Head of caudate nucleus (tissue), 42 donors: ENCODE data around the gene RNF212B.

ENCODE experiments used
- DNase-seq, 42 donors: peaks; one replicate each; pipeline versions ENCODE4 v3.0.0 to v3.0.0-alpha.2; 2020 to 2021; ENCODE audit warnings: mixed read lengths in 7 of 42
- intact Hi-C: fragments of 100-400 bp; cut with DNase I; formaldehyde crosslinking; loops from one replicate; pipeline ENCODE4 v1.15.0; 2022

The RNF212B gene

DNA sequence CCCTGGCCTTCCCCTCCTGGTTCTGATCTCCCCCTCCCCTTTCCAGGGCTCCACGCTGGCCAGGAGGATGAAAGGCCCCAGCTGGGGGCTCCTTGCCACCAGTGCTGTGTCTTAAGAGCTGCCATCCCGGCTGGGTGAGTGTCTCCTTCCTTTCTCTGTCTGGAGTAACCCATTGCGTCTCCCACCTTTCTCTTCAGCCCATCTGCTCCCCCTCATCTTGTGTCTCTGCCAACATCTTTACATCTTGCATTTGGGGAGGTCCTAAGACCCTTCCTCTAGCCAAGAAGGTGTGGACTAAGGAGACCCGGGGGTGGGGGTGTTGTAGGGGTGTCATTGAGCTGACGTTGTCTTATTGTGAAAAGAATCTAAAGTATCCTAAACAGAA lies 69.4 kb downstream of the RNF212B start:
- peak in 1 of 42 donors; percentile 52 for DNase-seq
- intact Hi-C loops, result loop anchor here (10.0 kb wide), 1 partner anchor 212 kb away; the partner anchor contains the start of genes ACIN1 and C14orf119

DNA sequence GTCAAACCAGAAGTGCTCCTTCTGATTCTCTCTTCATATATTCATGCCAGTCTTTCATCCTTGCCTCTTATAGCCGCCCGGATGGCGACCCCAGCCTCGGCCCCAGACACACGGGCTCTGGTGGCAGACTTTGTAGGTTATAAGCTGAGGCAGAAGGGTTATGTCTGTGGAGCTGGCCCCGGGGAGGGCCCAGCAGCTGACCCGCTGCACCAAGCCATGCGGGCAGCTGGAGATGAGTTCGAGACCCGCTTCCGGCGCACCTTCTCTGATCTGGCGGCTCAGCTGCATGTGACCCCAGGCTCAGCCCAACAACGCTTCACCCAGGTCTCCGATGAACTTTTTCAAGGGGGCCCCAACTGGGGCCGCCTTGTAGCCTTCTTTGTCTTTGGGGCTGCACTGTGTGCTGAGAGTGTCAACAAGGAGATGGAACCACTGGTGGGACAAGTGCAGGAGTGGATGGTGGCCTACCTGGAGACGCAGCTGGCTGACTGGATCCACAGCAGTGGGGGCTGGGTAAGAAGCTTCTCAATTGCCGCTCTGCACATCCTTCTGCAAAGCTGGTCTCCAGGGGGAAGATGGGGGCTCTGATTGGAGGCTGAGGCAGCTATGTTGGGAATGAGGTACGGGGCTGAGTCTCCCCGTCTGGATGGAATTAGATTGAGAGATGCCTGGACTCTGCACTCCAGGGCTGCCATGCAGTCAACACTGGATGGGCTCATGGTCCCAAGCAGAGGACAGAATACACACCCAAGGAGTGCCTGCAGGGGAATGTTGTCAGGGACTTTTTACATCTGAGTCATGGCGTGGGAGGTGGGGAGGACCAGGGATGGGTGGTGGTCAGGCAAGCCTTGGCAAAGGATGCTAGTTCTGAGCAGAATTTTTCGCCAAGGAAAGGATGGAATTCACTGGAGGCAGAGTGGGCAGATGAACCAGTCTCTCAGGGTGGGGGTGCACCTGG lies 70.2 kb downstream of the RNF212B start:
- peak in 1 of 42 donors; percentile 39 for DNase-seq
- intact Hi-C loops, result loop anchor here (10.0 kb wide), 1 partner anchor 213 kb away; the partner anchor contains the start of genes ACIN1 and C14orf119

DNA sequence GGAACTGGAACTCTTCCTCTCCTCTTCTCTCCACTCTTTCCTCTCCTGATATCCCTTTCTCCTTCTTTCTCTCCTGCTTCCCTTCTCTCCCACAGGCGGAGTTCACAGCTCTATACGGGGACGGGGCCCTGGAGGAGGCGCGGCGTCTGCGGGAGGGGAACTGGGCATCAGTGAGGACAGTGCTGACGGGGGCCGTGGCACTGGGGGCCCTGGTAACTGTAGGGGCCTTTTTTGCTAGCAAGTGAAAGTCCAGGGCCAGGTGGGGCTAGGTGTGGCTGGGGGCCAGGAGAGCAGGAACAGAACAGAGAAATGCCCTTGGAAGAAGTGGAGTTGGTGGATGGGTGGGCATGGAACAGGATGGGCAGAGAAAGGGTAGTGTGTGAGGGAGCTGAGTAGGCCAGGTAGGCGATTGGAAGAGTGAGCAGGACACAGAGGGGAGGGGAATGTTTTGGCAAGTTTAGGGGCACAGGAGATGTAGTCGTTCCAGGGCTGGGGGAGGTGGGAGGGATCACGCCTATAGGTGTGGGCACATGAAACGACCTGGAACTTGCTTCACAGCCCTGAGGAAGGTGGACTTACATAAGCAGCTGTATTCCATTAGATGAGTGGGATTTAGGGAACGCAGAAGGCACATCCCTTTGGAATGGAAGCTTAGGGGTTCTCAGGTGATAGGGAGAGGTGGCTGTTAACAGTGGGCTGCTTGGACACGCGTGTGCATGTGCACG lies 71.1 kb downstream of the RNF212B start:
- intact Hi-C loops, result loop anchor here (10.0 kb wide), 1 partner anchor 214 kb away; the partner anchor contains the start of genes ACIN1 and C14orf119

DNA sequence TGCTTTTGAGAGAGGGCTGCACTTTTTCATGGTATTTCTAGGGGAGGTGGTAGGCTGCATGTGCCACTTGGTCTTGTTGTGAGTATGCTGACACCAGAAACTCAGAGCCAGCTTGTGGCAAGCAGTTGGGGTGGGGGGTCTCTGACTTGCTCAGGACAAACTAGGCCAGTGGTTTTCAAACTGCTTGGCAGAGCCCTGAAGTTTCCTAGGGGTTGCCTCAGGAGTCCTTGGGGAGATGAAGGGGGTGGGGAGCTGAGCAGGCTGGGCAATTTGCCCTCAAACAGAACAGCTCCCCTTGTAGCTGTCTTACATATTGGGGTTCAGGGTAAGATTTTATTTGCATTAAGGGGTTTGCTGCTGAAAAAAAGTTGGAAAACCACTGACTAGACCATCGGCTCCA lies 72.8 kb downstream of the RNF212B start:
- DNase-seq, result peak in 1 of 42 donors; percentile 34

More for the DNA sequence above, 71.1 kb downstream of the RNF212B start:
- peak in 13 of 42 donors; percentile 18 to 80 (median 41) for DNase-seq

DNA sequence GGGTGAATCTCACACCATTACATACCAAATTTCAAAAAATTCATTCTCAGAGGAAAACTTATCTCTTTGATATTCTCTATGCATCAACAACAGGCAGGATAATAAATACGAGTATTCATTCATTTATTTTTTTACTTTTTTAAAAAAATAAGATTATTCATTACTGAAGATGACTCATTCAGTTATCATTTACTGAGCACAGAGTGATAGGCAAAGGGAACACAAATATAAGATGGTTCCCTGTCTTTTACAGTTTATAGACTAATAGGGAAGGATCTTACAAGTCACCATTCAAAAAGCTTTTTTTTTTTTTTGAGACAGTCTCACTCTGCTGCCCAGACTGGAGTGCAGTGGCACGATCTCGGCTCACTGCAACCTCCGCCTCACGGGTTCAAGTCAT lies 78.6 kb downstream of the RNF212B start:
- intact Hi-C loops, result no loop called here
- no peak for DNase-seq

More for the DNA sequence above, 72.8 kb downstream of the RNF212B start:
- intact Hi-C loops, result no loop called here

DNA sequence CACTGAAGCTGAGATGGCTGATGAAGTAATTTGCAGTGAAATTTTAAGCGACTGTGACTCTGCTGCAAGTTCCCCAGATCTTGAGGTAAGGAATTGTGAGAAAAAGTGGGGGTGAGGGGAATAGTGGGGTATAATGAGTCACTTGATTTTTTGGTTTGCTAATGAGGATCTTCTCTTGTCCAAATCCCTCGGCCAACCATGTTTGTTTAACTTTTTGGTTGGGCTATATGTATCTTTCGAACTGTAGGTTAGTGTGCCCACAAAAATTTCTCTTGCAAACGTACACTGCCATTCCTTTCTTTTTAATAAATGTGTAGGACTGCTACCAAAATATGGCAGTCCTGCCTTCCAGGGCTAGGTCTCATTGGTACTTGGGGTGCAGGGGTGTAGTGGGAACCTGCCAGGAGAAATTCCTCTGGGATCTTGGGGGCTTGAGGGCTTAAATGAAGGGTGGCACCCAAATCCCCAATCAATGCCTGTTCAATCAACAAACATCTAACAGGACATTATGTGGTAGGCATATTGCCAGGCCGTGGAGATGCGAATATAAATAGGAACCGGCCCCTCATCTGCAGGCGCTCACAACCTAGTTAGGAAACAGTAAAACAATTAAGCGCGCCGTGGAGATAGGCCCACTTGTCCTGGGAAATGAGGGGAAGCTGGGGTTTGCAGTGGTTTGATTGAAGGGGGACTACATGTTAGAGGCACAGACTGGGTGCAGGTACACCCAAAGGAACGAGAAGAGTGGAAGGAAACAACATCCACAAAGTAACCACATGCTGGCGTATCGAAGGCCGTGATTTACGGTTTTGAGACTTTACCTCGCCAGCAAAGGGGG lies 82.2 kb downstream of the RNF212B start:
- intact Hi-C loops, result loop anchor here (2.0 to 10.0 kb wide), 4 partner anchors 17 to 235 kb away; partner anchors contain the start of genes NGDN, PPP1R3E, THTPA and ZFHX2
- no peak for DNase-seq

DNA sequence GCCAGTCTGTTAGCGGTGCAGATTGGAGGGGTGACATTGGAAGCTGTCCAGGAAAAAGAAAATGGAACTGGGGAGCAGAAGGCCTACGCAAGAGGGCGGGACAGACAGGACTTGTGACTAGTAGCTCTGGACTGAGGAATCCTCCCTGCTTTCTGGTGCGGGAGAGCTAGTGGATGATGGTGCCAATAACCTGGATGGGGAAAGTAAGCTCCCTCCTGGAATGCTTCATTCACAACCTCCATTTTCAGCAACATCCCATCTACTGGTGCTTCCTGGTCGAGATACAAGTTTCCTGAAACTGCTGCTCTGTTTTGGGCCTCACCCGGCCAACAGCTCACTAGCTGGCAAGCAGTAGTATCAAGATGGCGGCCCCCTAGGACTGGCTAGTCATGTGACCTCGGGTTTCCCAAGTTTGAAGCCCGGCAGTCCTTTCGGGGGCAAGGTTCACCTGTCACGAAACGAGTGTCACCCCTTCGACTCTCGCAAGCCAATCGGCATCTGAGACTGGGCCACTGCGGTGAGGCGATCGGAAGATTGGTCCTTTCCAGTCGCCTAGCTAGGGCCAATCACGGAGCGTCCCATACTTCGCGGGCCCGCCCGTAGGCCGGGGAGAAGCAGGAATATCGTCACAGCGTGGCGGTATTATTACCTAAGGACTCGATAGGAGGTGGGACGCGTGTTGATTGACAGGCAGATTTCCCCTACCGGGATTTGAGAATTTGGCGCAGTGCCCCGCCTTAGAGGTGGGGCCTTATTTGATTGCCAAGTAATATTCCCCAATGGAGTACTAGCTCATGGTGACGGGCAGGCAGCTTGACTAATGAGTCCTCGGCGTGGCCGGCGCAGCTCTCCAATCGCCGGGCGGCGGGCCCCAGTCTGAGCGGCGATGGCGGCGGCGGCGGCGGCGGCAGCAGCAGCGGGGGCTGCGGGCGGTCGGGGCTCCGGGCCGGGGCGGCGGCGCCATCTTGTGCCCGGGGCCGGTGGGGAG lies 83.1 kb downstream of the RNF212B start, which contains the start of gene PABPN1:
PABPN1 (plus strand) TSS at position 874 of the 988 bp plus-strand sequence; CDS start at position 887, 13 bp downstream.
- DNase-seq, result peak; percentile 96 to 100 (median 99)
- intact Hi-C loops, result loop anchor here (2.0 to 10.0 kb wide), 4 partner anchors 18 to 234 kb away; partner anchors contain the start of genes NGDN, PPP1R3E, THTPA and ZFHX2

DNA sequence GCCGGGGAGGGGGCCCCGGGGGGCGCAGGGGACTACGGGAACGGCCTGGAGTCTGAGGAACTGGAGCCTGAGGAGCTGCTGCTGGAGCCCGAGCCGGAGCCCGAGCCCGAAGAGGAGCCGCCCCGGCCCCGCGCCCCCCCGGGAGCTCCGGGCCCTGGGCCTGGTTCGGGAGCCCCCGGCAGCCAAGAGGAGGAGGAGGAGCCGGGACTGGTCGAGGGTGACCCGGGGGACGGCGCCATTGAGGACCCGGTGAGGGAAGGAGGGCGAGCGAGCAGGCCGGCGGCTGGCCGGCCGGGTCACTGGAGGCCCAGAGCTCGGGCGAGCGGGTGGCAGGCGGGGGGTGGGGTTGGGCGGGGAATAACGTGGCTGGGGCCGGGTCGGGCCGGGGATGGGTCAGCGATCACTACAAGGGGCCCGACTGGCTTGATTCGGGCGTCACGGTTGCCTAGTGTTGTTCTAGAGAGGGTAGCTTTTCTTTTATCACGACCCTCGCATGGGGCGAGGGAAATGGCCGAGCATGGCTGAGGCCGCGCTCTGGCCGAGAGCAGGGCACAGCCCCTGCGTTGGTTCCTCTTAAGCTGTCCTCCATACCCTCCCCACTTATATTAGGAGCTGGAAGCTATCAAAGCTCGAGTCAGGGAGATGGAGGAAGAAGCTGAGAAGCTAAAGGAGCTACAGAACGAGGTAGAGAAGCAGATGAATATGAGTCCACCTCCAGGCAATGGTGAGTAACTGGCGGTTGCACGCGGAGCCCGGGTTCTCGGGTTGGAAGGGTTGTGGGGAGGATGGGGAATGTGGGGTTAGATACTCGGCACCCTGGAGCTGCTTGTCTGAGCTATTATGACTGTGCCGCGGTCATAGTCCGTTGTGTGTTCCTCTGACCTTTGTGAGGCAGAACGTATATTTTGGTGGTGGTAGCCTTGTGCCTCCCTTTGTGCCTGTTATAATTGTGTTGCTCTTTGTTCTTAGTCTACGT lies 84.1 kb downstream of the RNF212B start:
- DNase-seq, result peak in 28 of 42 donors; percentile 21 to 73 (median 44)
- intact Hi-C loops, result loop anchor here (2.0 to 10.0 kb wide), 4 partner anchors 19 to 233 kb away; partner anchors contain the start of genes NGDN, PPP1R3E, THTPA and ZFHX2
